Activated CD8-positive, alpha-beta memory T cell treated with anti-CD3 and anti-CD28 coated beads for 48 hours (primary cell): Measurements from ENCODE around the gene GSC2.
"Not testable (repeated sequence)": the region's sequence is repeated elsewhere in the genome, so short reads cannot be mapped to it uniquely, and the experiment has no call there.

ENCODE experiments used
- DNase-seq, 3 experiments: peaks; one replicate each; pipeline ENCODE4 v3.0.0-alpha.2; 2020; ENCODE audit warnings: low read depth in 2 of 3, low spot score in 2 of 3

The GSC2 gene

GRCh38 chr22:19178065-19178656 lies 28.1 kb upstream of the GSC2 start:
- no peak for DNase-seq

- no peak for DNase-seq
Measured at GRCh38 chr22:19177164-19178064, 27.3 kb upstream of the GSC2 start.

DNA sequence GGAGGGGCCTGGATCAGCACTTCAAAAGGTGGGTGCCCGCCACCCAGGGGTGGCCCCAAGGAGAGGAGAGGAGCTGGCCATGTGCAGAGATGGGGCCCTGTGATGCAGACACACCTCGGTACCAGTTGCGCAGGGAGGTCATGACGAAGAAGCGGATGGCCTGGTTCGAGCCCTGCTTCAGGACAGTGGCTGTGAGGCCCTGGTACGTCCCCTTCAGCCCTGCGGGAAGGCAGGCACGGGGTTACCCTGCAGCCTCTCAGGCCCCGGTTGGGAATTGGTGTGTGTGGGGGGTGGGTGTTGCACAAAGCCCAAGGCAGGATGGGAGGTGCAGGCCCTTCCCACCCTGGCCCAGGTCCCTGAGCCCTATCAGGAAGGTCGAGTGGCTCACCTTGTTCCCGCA lies 26.6 kb upstream of the GSC2 start:
- DNase-seq: no peak

- DNase-seq: no peak
Measured at GRCh38 chr22:19176175-19176643, 26.1 kb upstream of the GSC2 start.

- DNase-seq: no peak
Measured at GRCh38 chr22:19175602-19176174, 25.6 kb upstream of the GSC2 start.

DNA sequence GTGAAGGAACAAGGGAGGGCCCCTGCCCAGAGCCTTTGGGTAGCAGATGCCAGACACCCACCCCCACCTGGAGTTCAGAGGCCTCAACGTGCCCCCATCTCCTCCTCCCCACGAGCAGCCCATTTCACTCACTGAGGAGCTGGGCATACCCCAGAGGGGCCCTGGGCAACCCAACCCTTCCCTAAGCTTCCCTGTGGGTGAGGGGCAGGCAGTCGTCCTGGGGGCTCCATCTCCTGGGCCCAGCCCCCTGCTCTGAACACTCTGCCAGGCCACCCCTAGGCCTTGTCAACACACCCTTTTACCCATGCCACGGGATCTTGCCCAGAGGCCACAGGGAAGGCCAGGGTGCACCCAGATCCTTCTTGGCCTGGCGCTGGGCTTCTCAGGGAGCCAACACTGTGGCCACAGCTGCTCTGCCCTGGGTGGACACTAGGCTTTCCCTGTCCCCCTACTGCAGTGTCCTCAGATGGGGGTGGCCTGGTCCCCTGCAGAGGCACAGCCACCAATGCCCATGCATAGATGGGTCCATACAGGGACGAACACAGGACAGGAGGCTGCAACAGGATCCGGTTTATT lies 25.0 kb upstream of the GSC2 start:
- DNase-seq: no peak

DNA sequence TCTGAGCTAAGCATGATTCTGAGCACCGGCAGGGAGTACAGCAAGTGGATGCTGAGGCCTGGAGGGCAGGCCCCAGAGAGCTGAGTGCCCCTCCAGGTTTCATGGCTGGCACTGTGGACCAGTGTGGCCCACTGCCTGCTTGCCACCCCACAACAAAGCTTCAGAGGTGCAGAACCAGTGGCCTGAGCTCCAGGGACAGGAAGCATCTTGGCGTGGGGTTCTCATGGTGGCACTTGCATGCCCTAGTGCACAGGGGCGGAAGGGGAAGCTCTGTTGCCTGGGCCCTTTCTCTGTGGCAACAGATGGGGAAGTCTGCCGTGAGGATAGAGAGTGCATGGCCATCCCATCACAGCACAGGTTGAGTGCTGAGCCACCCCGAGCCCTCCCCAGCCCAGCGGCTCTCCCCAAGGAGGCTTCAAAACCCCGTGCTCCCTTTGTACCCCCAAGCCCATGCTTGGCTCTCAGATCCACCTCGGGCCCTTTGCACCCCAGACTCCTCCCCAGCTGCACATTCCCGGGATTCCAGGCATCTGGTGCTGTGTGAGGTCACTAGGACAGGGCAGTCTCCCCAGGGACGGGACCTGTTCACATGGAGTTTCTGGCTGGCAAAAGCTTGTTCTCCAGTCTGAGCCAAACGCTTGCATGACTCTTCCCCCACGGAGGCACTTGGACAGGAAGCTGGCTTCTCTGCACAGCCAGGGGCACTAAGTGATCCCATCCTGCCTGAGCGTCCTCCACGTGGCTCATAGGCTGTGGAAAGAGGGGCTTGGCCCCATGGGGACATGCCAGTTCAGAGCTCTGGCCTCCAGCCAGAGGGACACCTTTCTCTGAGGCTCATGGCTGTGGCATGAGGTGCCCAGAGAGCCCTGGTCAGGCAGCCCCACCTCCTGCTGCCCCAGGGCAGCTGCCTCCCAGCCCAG lies 24.3 kb upstream of the GSC2 start:
- no peak for DNase-seq

- no peak for DNase-seq
Measured at GRCh38 chr22:19173047-19174035, 23.2 kb upstream of the GSC2 start.

DNA sequence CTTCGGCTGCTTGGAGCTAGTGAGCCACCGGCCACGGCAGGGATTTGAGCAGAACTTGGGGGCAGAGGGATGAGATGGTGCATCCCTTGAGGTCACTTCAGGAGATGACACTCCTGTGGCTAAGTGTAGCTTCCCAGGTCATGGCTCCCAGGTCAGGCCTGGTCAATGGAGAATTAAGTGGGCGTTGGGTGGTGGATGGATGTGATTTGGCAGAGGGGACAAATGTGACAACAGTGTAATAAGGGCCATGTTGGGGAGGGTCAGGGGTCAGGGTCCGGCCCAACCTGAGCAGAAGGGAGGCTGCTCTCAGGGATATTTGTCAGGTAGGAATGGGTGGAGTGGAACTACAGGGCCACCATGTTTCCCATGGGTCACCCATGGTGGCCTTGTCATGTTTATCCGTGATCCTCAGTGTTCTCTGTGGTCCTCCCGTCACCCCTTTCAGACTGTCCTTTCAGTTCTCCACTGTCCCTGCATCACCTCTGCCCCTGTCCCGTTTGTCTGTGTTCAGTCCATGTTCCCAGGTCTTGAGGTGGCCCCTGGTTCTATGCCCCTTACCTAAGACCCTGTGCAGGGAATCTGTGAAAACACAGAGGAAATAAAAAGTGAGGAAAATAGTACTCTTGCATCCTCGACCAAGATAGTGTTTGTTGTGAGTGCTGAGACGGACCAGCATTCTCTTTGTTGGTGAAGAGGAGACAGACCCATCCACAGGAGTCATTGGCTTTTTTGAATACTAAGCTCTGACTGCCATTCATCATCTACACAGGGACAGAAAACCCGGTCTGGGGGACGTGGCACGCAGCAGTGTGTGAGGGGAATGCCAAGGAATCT lies 22.3 kb upstream of the GSC2 start:
- DNase-seq: no peak

DNA sequence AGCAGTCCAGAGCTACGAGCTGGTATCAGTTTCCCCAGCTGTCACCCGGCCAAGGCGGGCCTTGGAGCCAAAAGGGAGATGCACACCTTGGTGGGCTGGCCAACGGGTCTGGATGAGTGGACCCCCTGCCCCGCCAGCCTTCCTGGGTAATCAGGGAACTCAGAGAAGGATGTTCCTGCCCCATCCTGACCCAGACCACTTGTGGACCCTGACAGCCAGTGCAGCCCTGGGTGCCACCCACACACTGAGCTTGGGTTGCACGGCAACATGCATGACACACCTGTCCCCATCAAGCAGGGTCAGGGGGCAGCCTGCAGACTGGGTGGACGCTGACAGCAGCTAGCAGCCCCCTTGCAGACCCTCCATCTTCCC lies 19.8 kb upstream of the GSC2 start:
- DNase-seq: no peak

GRCh38 chr22:19169002-19169946 lies 19.2 kb upstream of the GSC2 start:
- DNase-seq: no peak

DNA sequence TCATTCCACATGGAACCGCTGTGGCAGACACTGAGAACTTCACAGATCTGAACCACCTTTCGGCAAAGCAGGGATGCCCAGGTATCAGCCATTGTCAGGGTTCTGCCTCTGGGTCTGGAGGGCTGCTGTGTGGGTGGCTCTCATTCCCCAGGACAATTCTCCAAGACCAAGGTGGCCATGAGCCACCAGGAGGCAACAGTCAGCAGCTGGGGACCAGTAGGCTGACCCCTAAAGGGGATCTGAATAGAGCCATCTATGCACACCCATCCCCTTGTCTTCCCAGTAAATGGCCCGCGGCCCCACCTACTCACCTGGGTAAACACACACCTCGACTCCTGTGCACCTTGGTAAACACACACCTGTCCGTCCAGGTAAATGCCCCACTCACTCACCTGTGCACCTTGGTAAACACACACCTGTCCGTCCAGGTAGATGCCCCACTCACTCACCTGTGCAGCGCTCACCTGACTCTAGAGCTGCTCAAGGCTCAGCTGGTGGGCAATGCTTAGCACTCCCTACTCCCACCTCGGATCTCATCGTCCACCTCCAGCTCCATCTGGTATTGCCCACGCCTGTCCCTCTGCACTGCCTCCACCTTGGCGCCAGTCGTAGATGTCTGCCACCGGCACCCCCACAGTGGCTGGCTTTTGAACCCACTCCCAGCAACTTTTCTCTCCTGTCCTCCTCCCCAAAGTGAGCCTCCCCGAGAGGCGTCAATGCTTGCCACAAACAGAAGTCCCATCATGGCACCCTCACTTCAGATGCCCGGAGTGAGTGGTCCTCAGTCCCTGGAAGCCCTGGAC lies 18.2 kb upstream of the GSC2 start:
- DNase-seq: no peak

DNA sequence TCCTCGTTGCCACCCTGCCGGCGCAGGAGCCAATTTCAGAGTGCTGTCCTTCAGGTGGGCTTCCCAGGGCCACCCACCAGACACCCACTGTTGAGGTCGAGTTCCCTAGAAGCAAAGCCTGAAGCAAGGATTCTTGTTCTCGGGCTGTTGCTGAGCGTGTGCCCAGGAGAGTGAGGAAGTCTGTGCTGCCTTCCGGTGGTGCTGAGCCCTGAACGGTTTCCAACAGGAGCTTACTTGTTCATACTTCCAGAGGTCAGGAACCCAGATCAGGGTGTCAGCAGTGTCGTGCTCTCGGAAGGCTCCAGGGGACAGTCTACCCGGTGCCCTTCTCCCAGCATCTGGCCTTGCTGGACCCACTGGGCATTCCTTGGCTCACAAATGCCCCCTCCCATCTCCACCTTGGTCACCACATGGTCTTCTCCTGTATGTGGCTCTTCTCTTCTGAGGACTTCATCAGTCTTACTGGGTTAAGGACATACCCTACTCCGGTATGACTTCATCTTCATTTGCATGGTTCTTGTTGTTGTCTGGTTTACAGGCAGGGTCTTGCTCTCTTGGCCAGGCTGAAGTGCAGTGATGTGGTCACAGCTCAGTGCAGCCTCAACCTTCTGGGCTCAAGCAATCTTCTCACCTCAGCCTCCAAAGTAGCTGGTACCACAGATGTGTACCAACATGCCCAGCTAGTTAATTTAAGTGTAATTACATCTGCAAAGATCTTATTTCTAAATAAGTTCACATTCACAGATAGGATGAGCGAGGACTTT lies 17.2 kb upstream of the GSC2 start:
- DNase-seq: no peak

GRCh38 chr22:19166421-19166820 lies 16.3 kb upstream of the GSC2 start:
- no peak for DNase-seq

DNA sequence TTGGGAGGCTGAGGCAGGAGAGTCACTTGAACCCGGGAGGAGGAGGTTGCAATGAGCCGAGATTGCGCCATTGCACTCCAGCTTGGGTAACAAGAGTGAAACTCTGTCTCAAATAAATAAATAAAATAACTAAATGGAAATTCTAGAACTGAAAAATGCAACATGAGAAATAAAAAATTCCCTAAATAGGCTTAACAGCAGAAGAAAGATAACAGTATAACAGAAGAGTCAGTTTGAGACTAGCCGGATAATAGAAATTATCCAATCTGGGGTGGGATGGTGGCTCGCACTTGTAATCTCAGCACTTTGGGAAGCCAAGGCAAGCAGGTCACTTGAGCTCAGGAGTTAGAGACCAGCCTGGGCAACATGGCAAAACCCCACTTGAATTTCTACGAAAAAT lies 14.3 kb upstream of the GSC2 start:
- DNase-seq: no peak

DNA sequence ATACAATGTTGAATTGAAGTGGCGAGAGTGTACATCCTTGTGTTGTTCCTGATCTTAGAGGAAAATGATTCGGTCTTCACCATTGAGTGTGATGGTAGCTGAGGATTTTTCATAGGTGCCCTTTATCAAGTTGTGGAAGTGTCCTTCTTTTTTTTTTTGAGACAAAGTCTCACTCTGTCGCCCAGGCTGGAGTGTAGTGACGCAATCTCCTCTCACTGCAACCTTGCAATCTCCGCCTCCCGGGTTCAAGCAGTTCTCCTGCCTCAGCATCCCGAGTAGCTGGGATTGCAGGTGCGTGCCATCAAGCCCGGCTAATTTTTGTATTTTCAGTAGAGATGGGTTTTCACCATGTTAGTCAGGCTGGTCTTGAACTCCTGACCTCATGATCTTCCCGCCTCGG lies 8.6 kb upstream of the GSC2 start:
- DNase-seq: not testable (repeated sequence)
